Body of pancreas (tissue), 4 donors: ENCODE data around the gene TUBB1. TPM values are rescaled to one million over a fixed set of nuclear protein-coding genes. Genes with fewer than 3 reads are reported as not detected.

Experiments
- ATAC-seq: fragments of 150-250 bp; one replicate; pipeline ENCODE4 v1.9.1; 2016
- DNase-seq, 4 donors: peaks; one replicate each; pipeline ENCODE4 v3.0.0-alpha.2; 2019
- H3K27ac ChIP-seq, 4 donors: fragments of 200-600 bp; sonication (generic); 1 replicate in 3 of 4; 2 replicates in 1 of 4; pipeline versions ENCODE4 v1.5.1 to v1.6.1; 2016 to 2019; ENCODE audit warnings: mild to moderate bottlenecking in 1 of 4, mixed read lengths in 1 of 4, moderate library complexity in 1 of 4
- H3K27me3 ChIP-seq, 2 donors: fragments of 200-600 bp; sonication (generic); one replicate each; pipeline ENCODE4 v1.6.0; 2016; ENCODE audit warnings: mild to moderate bottlenecking in 1 of 2
- H3K36me3 ChIP-seq, 2 donors: fragments of 200-600 bp; sonication (generic); replicated peaks in 1 of 2; 2 replicates each; pipeline ENCODE4 v1.5.1; 2016; ENCODE audit warnings: low read depth in 2 of 2; ENCODE audit not compliant: insufficient read depth in 1 of 2
- H3K4me1 ChIP-seq: fragments of 200-600 bp; sonication (generic); one replicate; pipeline ENCODE4 v1.6.0; 2016
- H3K4me3 ChIP-seq, 2 donors: fragments of 200-600 bp; sonication (generic); 1 replicate in 1 of 2; 2 replicates in 1 of 2; pipeline ENCODE4 v1.5.1; 2016 to 2019
- H3K9me3 ChIP-seq, 3 donors: fragments of 200-600 bp; sonication (generic); 1 replicate in 2 of 3; 2 replicates in 1 of 3; pipeline ENCODE4 v1.5.1; 2016
- POLR2A ChIP-seq, 3 donors: fragments of 450-650 bp; IDR thresholded peaks; one replicate each; pipeline ENCODE4 v1.6.1; 2016; ENCODE audit warnings: antibody characterized with exemption in 3 of 3, mild to moderate bottlenecking in 2 of 3
- WGBS, 2 donors: methylation state at CpG; one replicate each; pipeline ENCODE4 v1.1.5; 2017; 5-methylcytosine and 5-hydroxymethylcytosine counted together
- intact Hi-C: fragments of 100-400 bp; cut with DNase I; formaldehyde crosslinking; loops from one replicate; pipeline ENCODE4 v1.15.1; 2023
- total RNA-seq, 2 donors: library from RNA; depleted of rRNA; stranded (reverse); fragments of >200 nt; gene quantifications; one replicate each; pipeline ENCODE4 v1.1.0, GENCODE V29; 2016
- TF ChIP-seq, protein P1 (sequence below), 7 experiments: fragments of 450-650 bp in 4 of 7; fragments of 200-600 bp in 3 of 7; sonication (generic) in 3 of 7; IDR thresholded peaks; one replicate each; pipeline ENCODE4 v1.5.1; 2016 to 2019; ENCODE audit warnings: antibody characterized with exemption in 7 of 7

The TUBB1 gene
- total RNA-seq, 2 donors from 2014 or later, result not detected

DNA sequence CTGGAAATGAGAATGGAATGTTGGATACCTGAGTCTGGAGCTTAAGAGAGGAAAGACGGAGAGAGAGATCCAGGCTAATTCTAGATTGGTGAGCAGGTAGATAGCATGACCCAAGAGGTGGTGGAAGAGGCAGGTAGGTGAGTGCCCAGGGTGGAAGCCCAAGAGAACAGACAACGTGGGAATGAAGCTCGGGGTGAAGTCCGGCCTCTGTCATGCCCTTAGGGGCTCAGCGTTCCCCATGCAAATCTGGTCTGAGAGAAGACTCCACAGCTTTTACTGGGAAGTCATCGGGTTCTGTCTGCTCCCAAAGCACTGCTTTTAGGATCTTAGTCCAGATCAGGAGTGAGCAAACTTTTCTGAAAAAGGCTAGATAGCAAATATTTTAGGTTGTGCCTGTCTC lies 34.5 kb upstream of the TUBB1 start:
- Histone ChIP-seq H3K9me3 (no peaks in the 10 kb centered on the region), H3K4me1 (peaks cover 24% of the 10 kb centered on the region), H3K4me3 (no peak overlapping the region), H3K36me3 (peaks cover 6 to 16% of the 10 kb centered on the region in 2 donors), H3K27ac (no peak overlapping the region), H3K27me3 (no peaks in the 10 kb centered on the region)
- intact Hi-C loops, result loop anchor here (10.0 kb wide), 1 partner anchor 100 kb away; no protein-coding TSS in a partner anchor
- ATAC-seq (no peak), DNase-seq (no peak)
- TF ChIP-seq, protein P1, sequence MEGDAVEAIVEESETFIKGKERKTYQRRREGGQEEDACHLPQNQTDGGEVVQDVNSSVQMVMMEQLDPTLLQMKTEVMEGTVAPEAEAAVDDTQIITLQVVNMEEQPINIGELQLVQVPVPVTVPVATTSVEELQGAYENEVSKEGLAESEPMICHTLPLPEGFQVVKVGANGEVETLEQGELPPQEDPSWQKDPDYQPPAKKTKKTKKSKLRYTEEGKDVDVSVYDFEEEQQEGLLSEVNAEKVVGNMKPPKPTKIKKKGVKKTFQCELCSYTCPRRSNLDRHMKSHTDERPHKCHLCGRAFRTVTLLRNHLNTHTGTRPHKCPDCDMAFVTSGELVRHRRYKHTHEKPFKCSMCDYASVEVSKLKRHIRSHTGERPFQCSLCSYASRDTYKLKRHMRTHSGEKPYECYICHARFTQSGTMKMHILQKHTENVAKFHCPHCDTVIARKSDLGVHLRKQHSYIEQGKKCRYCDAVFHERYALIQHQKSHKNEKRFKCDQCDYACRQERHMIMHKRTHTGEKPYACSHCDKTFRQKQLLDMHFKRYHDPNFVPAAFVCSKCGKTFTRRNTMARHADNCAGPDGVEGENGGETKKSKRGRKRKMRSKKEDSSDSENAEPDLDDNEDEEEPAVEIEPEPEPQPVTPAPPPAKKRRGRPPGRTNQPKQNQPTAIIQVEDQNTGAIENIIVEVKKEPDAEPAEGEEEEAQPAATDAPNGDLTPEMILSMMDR (IDR thresholded peaks at IDR 0.05), result no peak
- TF ChIP-seq POLR2A (IDR thresholded peaks at IDR 0.05), result no peak
- WGBS, 2 donors, result 80 to 81% methylated on average over 6 of the region's 6 CpGs

DNA sequence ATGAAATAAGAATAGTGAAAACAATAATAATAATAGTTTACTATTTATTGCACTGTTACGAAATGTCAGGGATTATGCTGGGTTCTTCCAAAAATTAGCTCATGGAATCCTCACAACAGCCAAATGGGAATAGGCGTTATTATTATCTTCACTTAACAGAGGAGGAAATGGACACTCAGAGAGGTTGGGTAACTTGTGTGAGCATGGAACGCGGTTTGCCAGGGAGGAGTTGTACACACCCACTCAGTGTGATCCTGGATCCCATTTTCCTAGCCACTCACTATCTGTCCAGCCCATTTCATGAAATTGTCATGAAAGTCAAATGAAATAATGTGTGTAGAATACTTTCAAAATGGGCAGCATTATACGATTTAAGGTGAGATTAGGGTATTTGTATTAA lies 33.6 kb upstream of the TUBB1 start:
- DNase-seq, result no peak
- Histone ChIP-seq H3K27me3 (no peaks in the 10 kb centered on the region), H3K4me1 (peaks cover 24% of the 10 kb centered on the region), H3K27ac (no peak overlapping the region), H3K9me3 (no peaks in the 10 kb centered on the region), H3K36me3 (peaks cover 6 to 23% of the 10 kb centered on the region in 2 donors), H3K4me3 (no peak overlapping the region)
- ATAC-seq, result no peak
- 75 to 82% methylated on average over 5 of the region's 5 CpGs for WGBS, 2 donors
- intact Hi-C loops, result loop anchor here (10.0 kb wide), 1 partner anchor 101 kb away; no protein-coding TSS in a partner anchor
- no peak for TF ChIP-seq POLR2A (IDR thresholded peaks at IDR 0.05)
- TF ChIP-seq, protein P1 (IDR thresholded peaks at IDR 0.05), result no peak

DNA sequence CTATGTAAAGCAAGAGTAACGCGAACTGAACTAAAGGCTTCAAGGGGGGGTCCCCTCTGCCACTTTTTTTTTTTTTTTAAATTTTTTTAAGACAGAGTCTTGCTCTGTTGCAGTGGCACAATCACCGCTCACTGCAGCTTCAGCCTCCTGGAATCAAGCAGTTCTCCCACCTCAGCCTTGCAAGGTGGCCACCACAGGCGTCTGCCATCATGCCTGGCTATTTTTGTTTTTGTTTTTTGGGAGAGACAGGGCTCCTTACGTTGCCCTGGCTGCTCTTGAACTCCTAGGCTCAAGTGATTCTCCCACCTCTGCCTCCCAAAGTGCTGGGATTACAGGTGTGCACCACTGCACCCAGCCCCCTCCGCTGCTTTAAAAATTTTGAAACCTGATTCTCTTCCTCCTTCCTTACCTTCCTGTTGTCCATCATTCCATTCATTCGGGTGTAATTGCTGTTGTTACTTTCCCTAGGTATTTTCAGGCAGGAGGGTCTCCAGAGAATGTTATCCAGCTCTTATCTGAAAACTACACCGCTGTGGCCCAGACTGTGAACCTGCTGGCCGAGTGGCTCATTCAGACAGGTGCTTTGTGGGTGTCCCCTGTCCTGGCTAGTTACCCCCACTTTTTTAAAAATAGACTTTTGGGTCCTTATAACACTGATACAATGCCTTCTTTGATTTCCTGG lies 32.8 kb upstream of the TUBB1 start:
- peaks cover 24% of the 10 kb centered on the region for H3K4me1 ChIP-seq
- H3K4me3 ChIP-seq, result no peak overlapping the region
- no peaks in the 10 kb centered on the region for H3K9me3 ChIP-seq
- WGBS, 2 donors, result 77 to 80% methylated on average over 9 of the region's 9 CpGs
- no peaks in the 10 kb centered on the region for H3K27me3 ChIP-seq
- H3K27ac ChIP-seq, result no peak overlapping the region
- DNase-seq (no peak), ATAC-seq (no peak)
- peaks cover 6 to 31% of the 10 kb centered on the region in 2 donors for H3K36me3 ChIP-seq
- intact Hi-C loops, result loop anchor here (10.0 kb wide), 1 partner anchor 102 kb away; no protein-coding TSS in a partner anchor
- TF ChIP-seq, protein P1 (IDR thresholded peaks at IDR 0.05), result no peak
- TF ChIP-seq POLR2A (IDR thresholded peaks at IDR 0.05), result no peak

DNA sequence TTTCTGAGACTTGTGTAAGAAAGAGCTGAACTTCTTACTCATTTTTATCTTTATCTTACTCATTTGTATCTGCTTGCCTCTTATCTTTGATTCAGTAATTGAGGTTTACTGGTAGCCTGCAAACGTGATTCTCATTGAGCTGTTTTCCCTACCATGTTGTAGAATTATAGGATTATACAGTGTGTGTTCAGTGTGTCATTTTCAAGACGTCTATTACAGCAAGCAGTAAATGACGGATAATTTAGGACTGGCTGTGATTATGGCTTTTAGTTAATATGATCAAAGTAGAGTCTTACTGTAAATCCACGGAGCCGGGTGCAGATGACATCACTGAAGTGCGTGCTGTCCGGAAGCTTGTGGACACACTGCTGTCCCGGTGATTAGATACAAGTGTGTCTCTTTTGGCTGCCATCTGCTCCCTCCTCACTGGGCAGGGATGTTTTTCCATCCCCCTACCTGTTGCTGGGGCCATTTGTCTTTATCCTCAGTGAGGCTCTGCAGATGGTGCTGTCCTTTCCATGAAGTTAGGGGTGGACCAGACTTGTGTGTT lies 32.2 kb upstream of the TUBB1 start:
- H3K9me3 ChIP-seq, result no peaks in the 10 kb centered on the region
- 78 to 79% methylated on average over 8 of the region's 8 CpGs for WGBS, 2 donors
- no peak for DNase-seq
- ATAC-seq, result no peak
- no peak overlapping the region for H3K4me3 ChIP-seq
- TF ChIP-seq, protein P1 (IDR thresholded peaks at IDR 0.05), result no peak
- no peak for TF ChIP-seq POLR2A (IDR thresholded peaks at IDR 0.05)
- peaks cover 22% of the 10 kb centered on the region for H3K4me1 ChIP-seq
- peaks cover 6 to 35% of the 10 kb centered on the region in 2 donors for H3K36me3 ChIP-seq
- H3K27ac ChIP-seq, result no peak overlapping the region
- no peaks in the 10 kb centered on the region for H3K27me3 ChIP-seq
- intact Hi-C loops, result loop anchor here (10.0 kb wide), 1 partner anchor 102 kb away; no protein-coding TSS in a partner anchor
